Lower leg skin (tissue), 4 donors: ENCODE measurements around the gene RHPN2. TPM values are rescaled to one million over a fixed set of nuclear protein-coding genes. Genes with fewer than 3 reads are reported as not detected.

Experiments
- DNase-seq, 2 donors: peaks; one replicate each; pipeline ENCODE4 v3.0.0-alpha.2; 2019; ENCODE audit warnings: low spot score in 2 of 2
- H3K4me3 ChIP-seq: fragments of 200-600 bp; sonication (generic); 2 replicates; pipeline ENCODE4 v1.5.1; 2017; ENCODE audit warnings: mild to moderate bottlenecking, low read depth; ENCODE audit not compliant: poor library complexity, severe bottlenecking
- POLR2A ChIP-seq, 2 donors: fragments of 450-650 bp; IDR thresholded peaks; one replicate each; pipeline ENCODE4 v1.6.1; 2016 to 2017; ENCODE audit warnings: antibody characterized with exemption in 2 of 2, mild to moderate bottlenecking in 1 of 2, moderate library complexity in 1 of 2
- WGBS, 2 donors: methylation state at CpG; one replicate each; pipeline ENCODE4 v1.1.5; 2018; 5-methylcytosine and 5-hydroxymethylcytosine counted together
- intact Hi-C: fragments of 100-400 bp; cut with DNase I; formaldehyde crosslinking; loops from one replicate; pipeline ENCODE4 v1.15.0; 2023; ENCODE audit warnings: low total_unique reads
- total RNA-seq, 4 donors: library from RNA; depleted of rRNA; stranded (reverse); fragments of >200 nt; gene quantifications; one replicate each; pipeline ENCODE4 v1.1.0, GENCODE V29; 2016
- TF ChIP-seq, protein P1 (sequence below), 3 donors: fragments of 450-650 bp; IDR thresholded peaks; one replicate each; pipeline ENCODE4 v1.5.1; 2016; ENCODE audit warnings: antibody characterized with exemption in 3 of 3, mild to moderate bottlenecking in 3 of 3, moderate library complexity in 2 of 3

The RHPN2 gene
- total RNA-seq, 4 donors from 2014 or later = 4.0 to 25.7 (median 19.9) TPM

DNA sequence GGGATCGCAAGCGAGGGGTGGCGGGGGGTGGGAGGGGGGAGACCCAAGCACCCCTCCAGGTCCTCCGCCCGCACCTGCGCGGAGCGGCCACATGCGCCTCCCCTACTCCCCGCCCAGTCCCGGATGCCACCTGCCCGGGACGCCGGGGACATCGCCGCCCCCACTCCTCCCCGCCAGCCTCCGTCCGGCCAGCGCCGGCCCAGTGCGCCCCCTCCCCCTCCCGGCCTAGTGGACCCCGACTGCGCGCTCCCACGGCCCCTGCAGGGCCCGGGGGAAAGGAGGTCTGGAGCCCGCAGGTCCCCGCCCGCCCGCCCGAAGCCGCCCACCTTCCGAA, 263 bp downstream of the RHPN2 start:
- H3K4me3 ChIP-seq = no peak overlapping the region
- intact Hi-C loops = no loop called here
- TF ChIP-seq, protein P1, sequence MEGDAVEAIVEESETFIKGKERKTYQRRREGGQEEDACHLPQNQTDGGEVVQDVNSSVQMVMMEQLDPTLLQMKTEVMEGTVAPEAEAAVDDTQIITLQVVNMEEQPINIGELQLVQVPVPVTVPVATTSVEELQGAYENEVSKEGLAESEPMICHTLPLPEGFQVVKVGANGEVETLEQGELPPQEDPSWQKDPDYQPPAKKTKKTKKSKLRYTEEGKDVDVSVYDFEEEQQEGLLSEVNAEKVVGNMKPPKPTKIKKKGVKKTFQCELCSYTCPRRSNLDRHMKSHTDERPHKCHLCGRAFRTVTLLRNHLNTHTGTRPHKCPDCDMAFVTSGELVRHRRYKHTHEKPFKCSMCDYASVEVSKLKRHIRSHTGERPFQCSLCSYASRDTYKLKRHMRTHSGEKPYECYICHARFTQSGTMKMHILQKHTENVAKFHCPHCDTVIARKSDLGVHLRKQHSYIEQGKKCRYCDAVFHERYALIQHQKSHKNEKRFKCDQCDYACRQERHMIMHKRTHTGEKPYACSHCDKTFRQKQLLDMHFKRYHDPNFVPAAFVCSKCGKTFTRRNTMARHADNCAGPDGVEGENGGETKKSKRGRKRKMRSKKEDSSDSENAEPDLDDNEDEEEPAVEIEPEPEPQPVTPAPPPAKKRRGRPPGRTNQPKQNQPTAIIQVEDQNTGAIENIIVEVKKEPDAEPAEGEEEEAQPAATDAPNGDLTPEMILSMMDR (IDR thresholded peaks at IDR 0.05) = no peak
- no peak for TF ChIP-seq POLR2A (IDR thresholded peaks at IDR 0.05)
- 0% methylated on average over 14 to 19 of the region's 35 CpGs for WGBS, 2 donors
- DNase-seq = no peak

DNA sequence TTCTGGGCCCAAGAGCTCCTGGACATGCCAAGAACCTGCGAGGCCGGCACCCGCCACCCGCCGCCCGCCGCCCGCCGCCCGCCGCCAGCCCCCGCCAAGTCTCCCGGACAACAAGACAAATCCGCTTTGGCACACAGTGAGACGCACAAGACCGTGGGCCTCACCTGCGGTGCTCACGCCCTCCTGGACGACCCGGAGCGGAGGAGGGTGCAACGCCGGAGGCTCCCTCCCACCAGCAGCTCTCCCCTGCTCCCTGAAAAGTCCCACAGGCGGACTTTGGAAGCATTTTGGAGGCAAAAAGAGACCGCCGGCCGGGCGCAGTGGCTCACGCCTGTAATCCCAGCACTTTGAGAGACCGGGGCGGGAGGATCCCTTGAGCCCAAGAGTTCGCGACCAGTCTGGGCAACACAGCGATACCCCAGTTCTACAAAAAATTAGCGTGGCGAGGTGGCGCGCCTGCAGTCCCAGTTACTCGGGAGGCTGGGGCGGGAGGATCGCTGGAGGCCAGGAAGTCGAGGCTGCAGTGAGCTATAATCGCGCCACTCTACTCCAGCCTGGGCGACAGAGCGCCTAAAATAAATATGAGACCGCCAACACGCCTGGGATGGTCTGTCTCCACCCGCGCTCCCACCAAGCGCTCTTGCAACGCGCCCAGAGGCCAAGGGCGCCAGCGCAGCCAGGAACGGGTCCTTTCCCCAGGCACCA, 783 bp downstream of the RHPN2 start:
- no peak for TF ChIP-seq POLR2A (IDR thresholded peaks at IDR 0.05)
- TF ChIP-seq, protein P1 (IDR thresholded peaks at IDR 0.05) = no peak
- intact Hi-C loops = no loop called here
- H3K4me3 ChIP-seq = peak overlapping the region; percentile 19
- DNase-seq = no peak
- 6 to 7% methylated on average over 9 to 36 of the region's 56 CpGs for WGBS, 2 donors

DNA sequence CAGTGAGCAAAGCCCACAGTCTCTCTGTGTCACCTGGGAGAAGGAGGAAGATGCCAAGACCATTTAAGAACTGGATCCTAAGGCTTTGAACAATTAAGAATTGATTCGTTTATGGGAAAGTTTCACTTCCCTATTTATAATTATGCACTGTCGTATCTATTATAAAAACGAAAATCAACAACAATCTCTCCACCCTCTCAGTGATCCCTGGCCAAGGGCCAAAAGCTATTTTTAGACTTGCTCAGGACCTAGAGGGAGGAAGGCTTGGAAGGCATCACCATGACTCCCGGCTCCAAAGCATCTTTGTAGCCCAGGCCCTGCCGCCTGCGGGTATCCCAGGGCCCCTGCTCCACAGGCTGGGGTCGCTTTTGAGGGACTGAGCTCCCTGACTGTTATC, 1.3 kb downstream of the RHPN2 start:
- intact Hi-C loops = no loop called here
- WGBS, 2 donors = 6 to 14% methylated on average over 6 to 7 of the region's 7 CpGs
- TF ChIP-seq, protein P1 (IDR thresholded peaks at IDR 0.05) = no peak
- no peak for TF ChIP-seq POLR2A (IDR thresholded peaks at IDR 0.05)
- DNase-seq = peak in 1 of 2 donors; percentile 23
- H3K4me3 ChIP-seq = no peak overlapping the region

DNA sequence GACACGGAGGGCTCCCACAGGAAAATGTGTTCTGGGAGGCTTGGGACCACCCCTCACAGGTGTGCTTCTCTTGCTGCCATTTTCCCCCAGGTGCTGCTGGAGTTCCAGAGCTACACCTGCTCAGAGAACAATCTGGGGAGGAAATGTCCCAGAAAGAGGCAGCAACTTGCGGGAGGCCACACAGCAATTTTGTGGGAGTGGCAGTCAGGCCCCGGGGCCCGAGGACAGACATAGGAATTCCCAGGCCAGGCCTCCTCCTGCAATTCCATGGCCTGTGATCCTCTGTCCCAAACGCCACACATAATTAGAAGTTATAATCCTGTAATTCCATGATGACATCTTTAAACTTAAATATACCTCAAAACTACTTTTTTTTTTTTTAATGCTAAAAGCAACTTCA, 1.8 kb downstream of the RHPN2 start:
- 66 to 76% methylated on average over 5 of the region's 5 CpGs for WGBS, 2 donors
- H3K4me3 ChIP-seq = no peak overlapping the region
- no peak for DNase-seq
- TF ChIP-seq, protein P1 (IDR thresholded peaks at IDR 0.05) = no peak
- no peak for TF ChIP-seq POLR2A (IDR thresholded peaks at IDR 0.05)
- intact Hi-C loops = no loop called here

DNA sequence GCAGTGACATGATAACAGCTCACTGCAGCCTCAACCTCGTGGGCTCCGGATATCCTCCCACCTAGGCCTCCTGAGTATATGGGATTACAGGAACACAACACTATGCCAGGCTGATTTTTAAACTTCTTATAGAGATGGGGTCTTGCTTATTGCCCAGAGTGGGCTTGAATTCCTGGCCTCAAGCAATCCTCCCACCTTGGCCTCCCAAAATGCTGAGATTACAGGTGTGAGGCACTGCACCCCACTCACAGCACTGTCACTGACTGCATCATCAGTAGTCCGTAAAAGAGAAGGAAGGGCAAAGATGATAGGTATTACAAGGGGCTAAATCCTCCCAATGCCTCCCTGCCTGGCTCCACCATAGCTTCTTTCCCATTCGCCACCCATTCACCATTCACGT, 4.1 kb downstream of the RHPN2 start:
- TF ChIP-seq, protein P1 (IDR thresholded peaks at IDR 0.05) = no peak
- no peak for TF ChIP-seq POLR2A (IDR thresholded peaks at IDR 0.05)
- no peak overlapping the region for H3K4me3 ChIP-seq
- intact Hi-C loops = no loop called here
- DNase-seq = no peak
- WGBS, 2 donors = 82 to 87% methylated on average over 5 of the region's 5 CpGs

DNA sequence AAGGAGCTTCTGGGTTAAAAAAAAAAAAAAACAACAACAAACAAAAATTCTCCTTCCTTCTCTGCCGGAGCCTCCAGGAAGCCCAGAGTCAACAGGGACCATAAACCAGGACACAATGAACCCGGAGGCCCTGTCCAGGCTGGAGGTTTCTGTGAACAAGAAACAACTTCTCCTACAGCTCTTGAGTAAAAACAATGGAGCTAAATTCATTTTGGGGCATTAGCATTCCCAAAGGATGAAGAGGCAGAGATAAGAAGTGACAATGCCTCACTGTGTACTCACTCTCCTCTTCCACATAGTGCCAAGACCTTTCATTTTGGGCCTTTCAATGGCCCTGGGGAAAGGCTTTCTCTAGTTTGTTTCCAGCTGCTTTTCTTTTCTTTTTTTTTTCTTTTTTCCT, 9.0 kb downstream of the RHPN2 start:
- WGBS, 2 donors = 33 to 42% methylated on average over 2 of the region's 2 CpGs
- TF ChIP-seq, protein P1 (IDR thresholded peaks at IDR 0.05) = no peak
- TF ChIP-seq POLR2A (IDR thresholded peaks at IDR 0.05) = no peak
- intact Hi-C loops = no loop called here
- DNase-seq = no peak
- no peak overlapping the region for H3K4me3 ChIP-seq
